HepG2 (cell line): ENCODE data around the gene TMEM253. TPM values are rescaled to one million over a fixed set of nuclear protein-coding genes. Genes with fewer than 3 reads are reported as not detected.

Source experiments
- ATF1 ChIP-seq: IDR thresholded peaks from 2 replicates; pipeline ENCODE4 v1.6.1; 2016; ENCODE audit warnings: mild to moderate bottlenecking, control low read depth
- FOXA3 ChIP-seq: IDR thresholded peaks from 2 replicates; pipeline ENCODE4 v1.6.1; 2016; ENCODE audit warnings: missing genetic modification reagents, missing compliant biosample characterization
- HBP1 ChIP-seq: IDR thresholded peaks from 2 replicates; pipeline ENCODE4 v1.6.1; 2016; ENCODE audit warnings: low read depth, control low read depth
- MTA3 ChIP-seq: sonication (generic); formaldehyde crosslinking; IDR thresholded peaks from 2 replicates; pipeline ENCODE4 v1.4.0; 2020; ENCODE audit warnings: missing genetic modification reagents
- NCOA5 ChIP-seq: sonication (generic); formaldehyde crosslinking; IDR thresholded peaks from 2 replicates; pipeline ENCODE4 v1.4.0; 2020; ENCODE audit warnings: missing genetic modification reagents
- NR1H2 ChIP-seq: sonication (generic); formaldehyde crosslinking; IDR thresholded peaks from 2 replicates; pipeline ENCODE4 v1.8.1; 2022; ENCODE audit warnings: low read depth, missing genetic modification reagents, borderline replicate concordance
- NR2C2 ChIP-seq: sonication (generic); formaldehyde crosslinking; IDR thresholded peaks from 2 replicates; pipeline ENCODE4 v1.4.0; 2020; ENCODE audit warnings: missing genetic modification reagents, mild to moderate bottlenecking, moderate library complexity, borderline replicate concordance
- POLR2AphosphoS5 ChIP-seq: IDR thresholded peaks from 2 replicates; pipeline ENCODE4 v1.6.1; 2012; ENCODE audit warnings: low read depth, low read length
- SALL2 ChIP-seq: sonication (generic); formaldehyde crosslinking; IDR thresholded peaks from 2 replicates; pipeline ENCODE4 v1.8.1; 2023; ENCODE audit warnings: mild to moderate bottlenecking, missing genetic modification reagents, inconsistent platforms
- SMAD1 ChIP-seq: sonication (generic); formaldehyde crosslinking; IDR thresholded peaks from 2 replicates; pipeline ENCODE4 v1.4.0; 2020; ENCODE audit warnings: missing genetic modification reagents, low read depth, mild to moderate bottlenecking, borderline replicate concordance
- SNAPC5 ChIP-seq: sonication (generic); formaldehyde crosslinking; IDR thresholded peaks from 2 replicates; pipeline ENCODE4 v1.8.1; 2023; ENCODE audit warnings: mild to moderate bottlenecking, missing genetic modification reagents, borderline replicate concordance
- SP4 ChIP-seq: sonication (generic); formaldehyde crosslinking; IDR thresholded peaks from 2 replicates; pipeline ENCODE4 v1.8.1; 2023; ENCODE audit warnings: mild to moderate bottlenecking, missing genetic modification reagents
- STAT6 ChIP-seq: sonication (generic); formaldehyde crosslinking; IDR thresholded peaks from 2 replicates; pipeline ENCODE4 v1.4.0; 2020; ENCODE audit warnings: missing genetic modification reagents, mild to moderate bottlenecking, borderline replicate concordance
- TBP ChIP-seq: sonication (generic); formaldehyde crosslinking; IDR thresholded peaks from 2 replicates; pipeline ENCODE4 v1.5.0; 2020; ENCODE audit warnings: missing genetic modification reagents
- TMF1 ChIP-seq: sonication (generic); formaldehyde crosslinking; IDR thresholded peaks from 2 replicates; pipeline ENCODE4 v1.8.1; 2022; ENCODE audit warnings: low read depth, missing genetic modification reagents
- YY1 ChIP-seq: IDR thresholded peaks from 2 replicates; pipeline ENCODE4 v1.6.1; 2011; ENCODE audit warnings: low read length, low read depth, moderate library complexity, mild to moderate bottlenecking; ENCODE audit not compliant: insufficient read depth, insufficient replicate concordance
- ZNF136 ChIP-seq: sonication (generic); formaldehyde crosslinking; IDR thresholded peaks from 2 replicates; pipeline ENCODE4 v1.8.1; 2022; ENCODE audit warnings: low read depth, mild to moderate bottlenecking, moderate library complexity, missing genetic modification reagents
- ZNF746 ChIP-seq: sonication (generic); formaldehyde crosslinking; IDR thresholded peaks from 2 replicates; pipeline ENCODE4 v1.8.0; 2022; ENCODE audit warnings: mild to moderate bottlenecking, missing genetic modification reagents
- ZNF891 ChIP-seq: sonication (generic); formaldehyde crosslinking; IDR thresholded peaks from 2 replicates; pipeline ENCODE4 v1.5.0; 2020; ENCODE audit warnings: mild to moderate bottlenecking, missing genetic modification reagents
- polyA plus RNA-seq, 8 experiments: library from polyadenylated mRNA; depleted of rRNA in 3 of 8; stranded (reverse) in 7 of 8; unstranded in 1 of 8; fragments of >200 nt; fragmentation: Illumina TruSeq in 4 of 8; extraction: Trizol in 4 of 8; gene quantifications; 2 replicates each; pipeline versions ENCODE4 v1.2.1 to v1.2.3, GENCODE V29; 2011 to 2016; ENCODE audit warnings: low read depth in 4 of 8, missing spikeins in 1 of 8, mixed read lengths in 1 of 8; ENCODE audit not compliant: insufficient read depth in 1 of 8
- total RNA-seq, 5 experiments: library from RNA; depleted of rRNA; stranded (reverse); fragments of >200 nt; fragmentation: Illumina TruSeq; extraction: Trizol; gene quantifications; 2 replicates each; pipeline ENCODE4 v1.2.3, GENCODE V29; 2016; ENCODE audit warnings: low read depth in 1 of 5
- TF ChIP-seq, protein P1 (sequence below): sonication (generic); formaldehyde crosslinking; IDR thresholded peaks from 2 replicates; pipeline ENCODE4 v1.5.1; 2020; ENCODE audit warnings: mild to moderate bottlenecking, missing genetic modification reagents, moderate library complexity
- TF ChIP-seq, protein P2 (sequence below): sonication (generic); formaldehyde crosslinking; IDR thresholded peaks from 2 replicates; pipeline ENCODE4 v1.4.0; 2020; ENCODE audit warnings: missing genetic modification reagents

Gene TMEM253
- total and polyA plus RNA-seq, 2 of the 13 experiments (the other 11 are each of a cell fraction or from before 2014, with no cell fraction given): 0.29 to 0.45 TPM

DNA sequence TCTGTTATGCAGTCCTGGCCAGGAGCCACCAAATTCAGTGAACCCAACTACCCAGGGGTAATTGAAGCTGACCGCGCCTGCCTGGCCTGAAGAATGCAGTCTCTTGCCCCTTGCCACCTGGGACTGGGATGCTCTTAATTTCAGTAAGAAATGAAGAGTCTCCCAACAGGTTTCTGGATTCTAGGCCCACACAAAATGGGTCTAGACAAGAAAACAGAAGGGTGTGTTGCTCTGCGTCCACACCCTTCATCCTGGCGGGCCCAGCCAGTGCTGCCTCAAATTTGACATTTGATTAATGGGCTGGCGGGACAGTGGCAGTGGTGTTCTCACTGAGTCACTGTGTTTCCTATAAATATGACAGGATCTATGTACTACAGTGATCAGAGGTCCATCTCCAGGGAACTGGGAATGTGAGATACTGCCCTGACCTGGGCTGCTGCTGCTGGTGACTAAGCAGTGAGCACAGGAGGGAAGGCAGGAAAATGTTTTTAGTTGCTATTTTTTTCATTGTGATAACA is 6.5 kb downstream of the TMEM253 start (continued):
- TF ChIP-seq STAT6 (CRISPR knock-in tag) (no peak; the same call in 1 of the 2 replicates), YY1 (no peak), HBP1 (CRISPR knock-in tag) (no peak), NCOA5 (no peak), ATF1 (CRISPR knock-in tag) (no peak), MTA3 (CRISPR knock-in tag) (no peak), POLR2AphosphoS5 (no peak), ZNF136 (CRISPR knock-in tag) (no peak), FOXA3 (CRISPR knock-in tag) (no peak), ZNF746 (CRISPR knock-in tag) (no peak), TMF1 (CRISPR knock-in tag) (no peak), SMAD1 (CRISPR knock-in tag) (no peak), NR2C2 (CRISPR knock-in tag) (no peak), NR1H2 (CRISPR knock-in tag) (no peak), TBP (no peak), SALL2 (CRISPR knock-in tag) (no peak), SP4 (CRISPR knock-in tag) (no peak), SNAPC5 (no peak), ZNF891 (CRISPR knock-in tag) (peak; percentile 93)
- TF ChIP-seq, protein P1, sequence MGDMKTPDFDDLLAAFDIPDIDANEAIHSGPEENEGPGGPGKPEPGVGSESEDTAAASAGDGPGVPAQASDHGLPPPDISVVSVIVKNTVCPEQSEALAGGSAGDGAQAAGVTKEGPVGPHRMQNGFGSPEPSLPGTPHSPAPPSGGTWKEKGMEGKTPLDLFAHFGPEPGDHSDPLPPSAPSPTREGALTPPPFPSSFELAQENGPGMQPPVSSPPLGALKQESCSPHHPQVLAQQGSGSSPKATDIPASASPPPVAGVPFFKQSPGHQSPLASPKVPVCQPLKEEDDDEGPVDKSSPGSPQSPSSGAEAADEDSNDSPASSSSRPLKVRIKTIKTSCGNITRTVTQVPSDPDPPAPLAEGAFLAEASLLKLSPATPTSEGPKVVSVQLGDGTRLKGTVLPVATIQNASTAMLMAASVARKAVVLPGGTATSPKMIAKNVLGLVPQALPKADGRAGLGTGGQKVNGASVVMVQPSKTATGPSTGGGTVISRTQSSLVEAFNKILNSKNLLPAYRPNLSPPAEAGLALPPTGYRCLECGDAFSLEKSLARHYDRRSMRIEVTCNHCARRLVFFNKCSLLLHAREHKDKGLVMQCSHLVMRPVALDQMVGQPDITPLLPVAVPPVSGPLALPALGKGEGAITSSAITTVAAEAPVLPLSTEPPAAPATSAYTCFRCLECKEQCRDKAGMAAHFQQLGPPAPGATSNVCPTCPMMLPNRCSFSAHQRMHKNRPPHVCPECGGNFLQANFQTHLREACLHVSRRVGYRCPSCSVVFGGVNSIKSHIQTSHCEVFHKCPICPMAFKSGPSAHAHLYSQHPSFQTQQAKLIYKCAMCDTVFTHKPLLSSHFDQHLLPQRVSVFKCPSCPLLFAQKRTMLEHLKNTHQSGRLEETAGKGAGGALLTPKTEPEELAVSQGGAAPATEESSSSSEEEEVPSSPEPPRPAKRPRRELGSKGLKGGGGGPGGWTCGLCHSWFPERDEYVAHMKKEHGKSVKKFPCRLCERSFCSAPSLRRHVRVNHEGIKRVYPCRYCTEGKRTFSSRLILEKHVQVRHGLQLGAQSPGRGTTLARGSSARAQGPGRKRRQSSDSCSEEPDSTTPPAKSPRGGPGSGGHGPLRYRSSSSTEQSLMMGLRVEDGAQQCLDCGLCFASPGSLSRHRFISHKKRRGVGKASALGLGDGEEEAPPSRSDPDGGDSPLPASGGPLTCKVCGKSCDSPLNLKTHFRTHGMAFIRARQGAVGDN (CRISPR knock-in tag): no peak; the same call in 1 of the 2 replicates
- TF ChIP-seq, protein P2, sequence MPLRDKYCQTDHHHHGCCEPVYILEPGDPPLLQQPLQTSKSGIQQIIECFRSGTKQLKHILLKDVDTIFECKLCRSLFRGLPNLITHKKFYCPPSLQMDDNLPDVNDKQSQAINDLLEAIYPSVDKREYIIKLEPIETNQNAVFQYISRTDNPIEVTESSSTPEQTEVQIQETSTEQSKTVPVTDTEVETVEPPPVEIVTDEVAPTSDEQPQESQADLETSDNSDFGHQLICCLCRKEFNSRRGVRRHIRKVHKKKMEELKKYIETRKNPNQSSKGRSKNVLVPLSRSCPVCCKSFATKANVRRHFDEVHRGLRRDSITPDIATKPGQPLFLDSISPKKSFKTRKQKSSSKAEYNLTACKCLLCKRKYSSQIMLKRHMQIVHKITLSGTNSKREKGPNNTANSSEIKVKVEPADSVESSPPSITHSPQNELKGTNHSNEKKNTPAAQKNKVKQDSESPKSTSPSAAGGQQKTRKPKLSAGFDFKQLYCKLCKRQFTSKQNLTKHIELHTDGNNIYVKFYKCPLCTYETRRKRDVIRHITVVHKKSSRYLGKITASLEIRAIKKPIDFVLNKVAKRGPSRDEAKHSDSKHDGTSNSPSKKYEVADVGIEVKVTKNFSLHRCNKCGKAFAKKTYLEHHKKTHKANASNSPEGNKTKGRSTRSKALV (CRISPR knock-in tag): no peak
